IPS-NIHi7 (cell line): ENCODE measurements around the gene SELENOP.
"Not testable (repeated sequence)": the region's sequence is repeated elsewhere in the genome, so short reads cannot be mapped to it uniquely, and the experiment has no call there.

Experiments
- DNase-seq: peaks from one replicate; pipeline ENCODE4 v3.0.0; 2012; ENCODE audit warnings: mixed read lengths; ENCODE audit errors: extremely low spot score

SELENOP gene

GRCh38 chr5:42811591-42812446 is at the start of gene SELENOP:
TSS of gene SELENOP (minus strand) at chr5:42811892. CDS start at chr5:42808353, 3,539 bp downstream.
- DNase-seq, result peak; percentile 40

GRCh38 chr5:42858687-42859086 is 47.0 kb upstream of the SELENOP start:
- peak; percentile 26 for DNase-seq

- no peak for DNase-seq
These were observed 46.4 kb upstream of the SELENOP start for GRCh38 chr5:42858031-42858643.

GRCh38 chr5:42855811-42856210 is 44.1 kb upstream of the SELENOP start:
- no peak for DNase-seq

- no peak for DNase-seq
These were observed 43.7 kb upstream of the SELENOP start for GRCh38 chr5:42855386-42855785.

- DNase-seq, result no peak
These were observed 43.1 kb upstream of the SELENOP start for GRCh38 chr5:42854795-42855194.

- no peak for DNase-seq
These were observed 41.1 kb upstream of the SELENOP start for GRCh38 chr5:42852826-42853225.

- no peak for DNase-seq
These were observed 39.8 kb upstream of the SELENOP start for GRCh38 chr5:42851481-42851880.

- DNase-seq, result no peak
These were observed 36.9 kb upstream of the SELENOP start for GRCh38 chr5:42848545-42848944.

- DNase-seq, result not testable (repeated sequence)
These were observed 32.7 kb upstream of the SELENOP start for GRCh38 chr5:42844408-42844807.

- DNase-seq, result no peak
These were observed 32.1 kb upstream of the SELENOP start for GRCh38 chr5:42843675-42844292.

GRCh38 chr5:42842921-42843641 is 31.4 kb upstream of the SELENOP start:
- DNase-seq, result no peak

- no peak for DNase-seq
These were observed 29.3 kb upstream of the SELENOP start for GRCh38 chr5:42840842-42841567.

- no peak for DNase-seq
These were observed 28.6 kb upstream of the SELENOP start for GRCh38 chr5:42840269-42840668.

GRCh38 chr5:42839196-42839595 is 27.5 kb upstream of the SELENOP start:
- no peak for DNase-seq

GRCh38 chr5:42837601-42838000 is 25.9 kb upstream of the SELENOP start:
- DNase-seq, result no peak

- DNase-seq, result no peak
These were observed 24.5 kb upstream of the SELENOP start for GRCh38 chr5:42836070-42836769.

GRCh38 chr5:42832060-42832459 is 20.4 kb upstream of the SELENOP start:
- DNase-seq, result no peak

GRCh38 chr5:42830924-42831323 is 19.2 kb upstream of the SELENOP start:
- DNase-seq, result no peak

GRCh38 chr5:42828671-42829070 is 17.0 kb upstream of the SELENOP start:
- DNase-seq, result no peak
